Left renal cortex interstitium (tissue), 4 donors: ENCODE measurements around the gene CNOT6L. TPM values are rescaled to one million over a fixed set of nuclear protein-coding genes. Genes with fewer than 3 reads are reported as not detected.
"Not testable (repeated sequence)": the region's sequence is repeated elsewhere in the genome, so short reads cannot be mapped to it uniquely, and the experiment has no call there.

Source experiments
- DNase-seq, 4 donors: peaks; one replicate each; pipeline ENCODE4 v3.0.0-alpha.2; 2013; ENCODE audit warnings: low read depth in 4 of 4, low spot score in 2 of 4, missing footprints in 1 of 4
- polyA plus RNA-seq, 4 donors: library from polyadenylated mRNA; unstranded; fragments of 120-200 nt; gene quantifications; one replicate each; pipeline ENCODE4 v1.2.1, GENCODE V29; 2013; ENCODE audit not compliant: insufficient read length in 4 of 4

Gene CNOT6L
- polyA plus RNA-seq, 4 donors = 28.6 to 41.3 (median 34.0) TPM

- DNase-seq = no peak
Measured at GRCh38 chr4:77783895-77784294, 35.3 kb downstream of the CNOT6L start.

GRCh38 chr4:77782102-77782835 lies 36.9 kb downstream of the CNOT6L start:
- DNase-seq = no peak

GRCh38 chr4:77780762-77781161 lies 38.4 kb downstream of the CNOT6L start:
- DNase-seq = not testable (repeated sequence)

DNA sequence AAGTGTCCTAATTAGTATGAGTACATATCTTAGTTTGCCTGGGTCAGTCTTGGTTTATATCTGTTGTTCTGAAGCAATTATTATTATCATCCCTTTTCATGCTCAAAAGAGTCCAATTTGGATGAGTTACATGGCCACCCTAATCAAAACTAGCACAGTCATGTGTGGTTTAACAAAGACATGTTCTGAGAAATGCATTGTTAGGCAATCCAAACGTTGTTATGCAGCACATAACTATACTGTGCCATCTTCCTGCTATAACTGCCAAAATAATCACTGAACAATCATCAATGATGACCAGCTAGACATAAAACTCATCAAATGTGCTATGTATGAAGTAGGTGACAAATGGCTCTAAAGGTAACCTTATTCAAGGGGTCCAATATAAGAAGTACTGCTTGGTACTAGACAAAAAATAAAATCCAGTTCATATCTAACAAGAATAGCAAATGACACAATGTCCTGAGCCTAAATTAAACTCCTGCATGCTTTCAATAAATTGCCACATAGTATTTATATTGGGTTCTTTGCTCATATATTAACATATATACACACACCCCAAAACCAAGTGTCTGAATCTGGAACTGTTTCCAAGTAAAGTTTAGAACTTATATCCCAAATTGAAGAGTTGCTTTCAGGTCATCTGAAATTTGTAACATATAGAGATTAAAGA lies 41.9 kb downstream of the CNOT6L start:
- DNase-seq = no peak

DNA sequence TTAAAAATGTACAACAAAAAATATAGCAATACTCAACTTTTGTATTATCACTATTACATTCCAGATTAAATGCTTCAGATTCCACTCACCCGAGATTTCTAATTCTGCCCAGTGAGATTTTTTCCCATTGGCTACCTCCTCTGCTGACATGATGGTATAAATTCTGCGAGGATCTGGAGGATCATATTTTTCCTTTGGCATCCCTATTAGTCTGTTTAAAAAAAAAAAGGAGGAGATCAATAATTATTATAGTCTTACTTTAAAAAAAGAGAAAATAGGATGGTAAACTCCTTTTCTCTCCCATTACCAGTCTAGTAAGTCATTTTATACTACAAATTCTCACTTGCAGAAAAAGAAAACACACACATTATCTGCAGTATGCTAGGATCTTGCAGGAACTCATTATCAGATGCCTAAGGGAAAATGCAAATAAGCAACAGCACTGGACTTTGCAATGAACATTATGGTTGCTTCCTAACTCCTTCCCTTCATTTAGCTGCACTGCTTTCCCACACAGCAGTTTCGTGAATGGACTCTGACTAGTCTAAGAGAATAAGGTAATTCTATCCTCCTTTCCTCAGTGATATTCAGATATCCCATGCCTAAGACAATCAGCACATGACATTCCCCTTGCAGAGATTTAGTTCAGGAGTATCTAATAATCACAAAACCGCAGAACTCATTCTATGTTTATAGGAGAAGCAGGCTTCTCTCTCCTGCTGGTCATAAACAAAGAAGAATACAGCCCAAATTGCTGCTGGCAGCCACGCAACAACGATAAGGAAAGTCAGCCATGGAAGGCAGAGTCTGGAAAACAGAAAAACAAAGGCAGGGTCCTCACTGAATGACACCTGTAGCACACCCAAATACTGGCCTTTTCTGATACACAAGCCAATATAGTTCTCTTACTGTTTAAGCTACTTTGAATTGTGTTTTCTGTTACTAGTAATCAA lies 42.7 kb downstream of the CNOT6L start:
- DNase-seq = no peak

DNA sequence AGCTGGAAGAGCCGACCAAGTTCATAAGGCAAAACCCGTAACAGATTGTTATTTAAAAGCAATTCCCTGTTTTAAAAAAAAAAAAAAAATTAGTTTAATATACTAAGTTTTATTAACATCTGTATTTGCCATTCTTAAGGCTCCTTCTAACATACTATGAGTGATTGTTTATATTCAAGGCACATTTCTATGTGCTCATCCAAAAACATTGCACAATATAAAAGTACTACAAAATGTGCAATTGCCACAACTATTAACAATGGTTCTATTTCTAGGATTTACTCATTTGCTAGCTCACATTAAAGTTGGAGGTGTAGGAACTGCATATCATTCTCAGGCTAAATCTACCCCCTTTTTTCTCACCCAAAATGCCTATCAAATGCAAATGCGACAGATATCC lies 46.1 kb downstream of the CNOT6L start:
- DNase-seq = no peak

DNA sequence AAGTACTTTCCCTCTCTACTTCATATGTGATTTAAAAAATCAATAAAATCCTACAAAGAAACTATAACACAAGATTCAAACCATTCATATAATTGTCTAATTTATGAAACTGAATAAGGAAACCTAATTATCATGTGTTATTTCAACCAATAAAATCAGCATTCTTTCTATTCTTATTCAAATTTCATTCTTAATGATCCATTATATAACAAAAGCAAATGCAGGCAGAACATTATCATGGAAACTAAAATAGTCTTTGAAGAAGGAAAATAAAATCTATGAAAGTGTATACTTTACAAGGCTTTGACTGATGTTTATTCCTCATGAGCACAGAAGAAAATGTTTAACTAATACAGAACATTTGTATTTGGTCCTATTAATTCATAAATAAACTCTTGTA lies 47.6 kb downstream of the CNOT6L start:
- DNase-seq = no peak

DNA sequence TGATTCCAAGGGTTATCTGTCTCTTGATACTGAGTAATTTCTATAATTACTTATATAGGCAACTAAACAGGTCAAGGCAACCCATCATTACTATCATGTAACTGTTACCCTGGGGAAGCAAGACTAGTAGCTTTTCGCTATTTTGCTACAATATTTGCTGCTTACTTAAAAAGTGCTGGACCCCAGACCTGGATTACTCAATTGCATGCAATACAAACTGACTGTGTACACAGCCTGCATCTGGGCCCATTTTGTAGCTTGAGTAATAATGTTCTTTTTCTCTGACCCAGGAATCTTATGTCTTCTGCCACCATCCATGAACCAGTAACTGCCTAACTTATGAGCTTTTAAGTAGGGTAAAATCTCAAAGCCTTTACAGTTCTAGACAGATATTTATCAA lies 53.4 kb downstream of the CNOT6L start:
- DNase-seq = no peak

- no peak for DNase-seq
Measured at GRCh38 chr4:77762531-77762930, 56.6 kb downstream of the CNOT6L start.

- DNase-seq = no peak
Measured at GRCh38 chr4:77761595-77761994, 57.6 kb downstream of the CNOT6L start.

- DNase-seq = no peak
Measured at GRCh38 chr4:77758804-77759203, 60.4 kb downstream of the CNOT6L start.

- DNase-seq = no peak
Measured at GRCh38 chr4:77751764-77752163, 67.4 kb downstream of the CNOT6L start.

DNA sequence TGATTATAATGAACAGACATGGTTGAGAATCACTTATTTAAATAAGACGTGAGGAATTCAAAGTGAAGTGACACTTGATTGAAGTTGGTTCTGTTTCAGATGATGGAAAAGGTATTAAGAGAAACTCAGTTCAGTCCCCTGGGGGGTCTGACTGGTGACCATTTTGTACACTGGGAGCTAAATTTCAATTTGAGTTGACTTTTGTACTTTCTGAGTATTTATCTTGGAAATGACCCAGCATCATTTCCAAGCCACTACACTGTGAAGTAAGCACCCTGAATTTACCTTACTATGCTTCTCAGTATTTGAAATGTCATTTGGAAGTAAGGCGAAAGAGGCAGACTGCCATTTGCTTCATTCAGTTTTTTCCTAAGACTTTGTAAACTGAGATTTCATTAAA lies 73.4 kb downstream of the CNOT6L start:
- no peak for DNase-seq

DNA sequence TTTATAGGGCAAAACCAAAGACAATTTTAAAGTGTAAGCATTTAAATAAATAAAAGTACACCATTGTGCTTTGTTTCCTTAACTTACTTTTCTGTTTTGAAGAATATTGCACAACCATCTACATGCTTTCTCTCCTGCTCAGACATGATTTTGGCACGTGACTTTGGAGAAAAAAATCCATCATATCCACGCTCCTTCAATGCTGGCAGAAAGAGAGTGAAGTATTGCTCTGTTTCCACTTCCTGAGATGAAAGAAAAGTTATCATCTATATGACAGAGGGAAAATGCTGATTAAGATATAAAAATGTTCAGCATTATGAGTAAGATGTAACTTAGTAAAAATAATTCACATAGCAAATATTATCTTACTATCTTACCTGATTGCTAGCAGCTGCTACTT lies 77.1 kb downstream of the CNOT6L start:
- DNase-seq = no peak

GRCh38 chr4:77740480-77740879 lies 78.7 kb downstream of the CNOT6L start:
- DNase-seq = no peak

- no peak for DNase-seq
Measured at GRCh38 chr4:77734928-77735327, 84.2 kb downstream of the CNOT6L start.

DNA sequence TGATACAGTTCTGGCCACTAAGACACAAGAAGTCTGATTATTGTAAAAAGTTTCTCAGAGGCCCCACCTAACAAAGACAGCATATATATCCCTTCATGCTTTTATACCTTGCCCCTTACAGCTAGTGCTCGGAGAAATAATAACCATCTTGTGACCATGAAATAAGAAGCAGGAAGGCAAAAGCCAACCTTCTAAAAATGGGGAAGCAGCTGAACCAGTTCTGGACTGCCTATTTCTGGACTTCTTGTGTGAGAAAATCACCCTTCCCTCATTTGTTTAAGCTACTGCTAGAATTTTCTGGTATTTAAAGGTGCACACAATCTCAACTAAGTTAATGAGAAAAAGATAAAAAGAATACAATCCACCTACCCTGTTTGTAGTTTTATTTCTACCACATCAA lies 87.5 kb downstream of the CNOT6L start:
- DNase-seq = no peak

- DNase-seq = no peak
Measured at GRCh38 chr4:77728420-77728819, 90.7 kb downstream of the CNOT6L start.

DNA sequence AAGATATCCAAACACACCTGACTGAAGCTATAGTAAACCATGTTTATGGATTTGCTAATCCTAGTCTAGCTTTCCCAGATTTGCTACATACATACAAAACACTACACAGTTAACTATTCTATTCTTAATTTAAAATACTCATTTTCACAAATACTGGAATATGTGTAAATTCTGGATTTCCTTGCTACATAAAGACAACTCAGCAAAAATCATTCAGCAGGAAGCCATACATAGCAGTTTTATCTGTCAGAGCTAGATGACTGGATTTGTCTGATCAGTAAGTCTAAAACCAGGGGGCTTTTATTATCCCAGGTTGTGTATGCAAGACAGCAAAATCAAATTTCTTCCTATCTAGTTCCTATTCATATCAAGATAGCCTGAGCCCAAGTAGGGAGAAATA lies 98.1 kb downstream of the CNOT6L start:
- no peak for DNase-seq

GRCh38 chr4:77718500-77718899 lies 100.7 kb downstream of the CNOT6L start:
- not testable (repeated sequence) for DNase-seq
